Measurements from ENCODE around the gene MED13L. TPM values are rescaled to one million over a fixed set of nuclear protein-coding genes. Genes with fewer than 3 reads are reported as not detected.

MED13L gene
- total RNA-seq, 1 donor from 2014 or later: 141 TPM

DNA sequence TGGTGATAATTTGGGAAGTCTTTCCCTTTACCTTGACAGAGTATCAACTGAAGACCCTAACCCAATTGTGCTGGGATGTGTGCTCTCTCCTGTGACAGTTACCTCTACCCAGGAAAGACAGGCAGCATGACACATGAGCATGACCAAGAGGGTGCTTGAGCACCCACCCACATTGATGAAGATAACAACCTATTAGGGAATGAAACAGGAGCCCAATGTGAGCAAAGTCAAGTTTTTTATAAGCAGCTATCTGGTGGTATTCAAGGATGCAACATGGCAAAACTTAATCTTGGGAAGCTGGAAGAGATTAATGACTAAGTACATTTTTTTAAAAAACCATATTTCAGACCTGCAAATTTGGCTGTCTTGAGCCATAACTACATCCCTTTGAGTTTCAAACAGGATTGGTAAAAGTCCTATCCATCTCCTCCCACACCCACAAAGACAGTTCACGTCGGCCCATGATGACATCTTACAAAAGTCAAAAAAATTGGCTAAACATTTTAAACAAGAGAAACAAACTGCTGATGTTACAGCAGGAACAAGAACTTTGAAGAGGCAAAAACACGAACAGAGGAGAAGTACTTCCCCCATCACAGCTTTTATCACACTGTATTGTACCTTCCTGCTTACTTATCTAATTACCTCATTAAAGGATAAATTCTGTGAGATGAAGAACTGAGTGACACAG lies 60.3 kb downstream of the MED13L start:
- H3K4me3 Mint-ChIP-seq (ENCODE audit: low read depth): no peak overlapping the region
- H3K27ac Mint-ChIP-seq: no peak overlapping the region
- TF ChIP-seq, protein P1, sequence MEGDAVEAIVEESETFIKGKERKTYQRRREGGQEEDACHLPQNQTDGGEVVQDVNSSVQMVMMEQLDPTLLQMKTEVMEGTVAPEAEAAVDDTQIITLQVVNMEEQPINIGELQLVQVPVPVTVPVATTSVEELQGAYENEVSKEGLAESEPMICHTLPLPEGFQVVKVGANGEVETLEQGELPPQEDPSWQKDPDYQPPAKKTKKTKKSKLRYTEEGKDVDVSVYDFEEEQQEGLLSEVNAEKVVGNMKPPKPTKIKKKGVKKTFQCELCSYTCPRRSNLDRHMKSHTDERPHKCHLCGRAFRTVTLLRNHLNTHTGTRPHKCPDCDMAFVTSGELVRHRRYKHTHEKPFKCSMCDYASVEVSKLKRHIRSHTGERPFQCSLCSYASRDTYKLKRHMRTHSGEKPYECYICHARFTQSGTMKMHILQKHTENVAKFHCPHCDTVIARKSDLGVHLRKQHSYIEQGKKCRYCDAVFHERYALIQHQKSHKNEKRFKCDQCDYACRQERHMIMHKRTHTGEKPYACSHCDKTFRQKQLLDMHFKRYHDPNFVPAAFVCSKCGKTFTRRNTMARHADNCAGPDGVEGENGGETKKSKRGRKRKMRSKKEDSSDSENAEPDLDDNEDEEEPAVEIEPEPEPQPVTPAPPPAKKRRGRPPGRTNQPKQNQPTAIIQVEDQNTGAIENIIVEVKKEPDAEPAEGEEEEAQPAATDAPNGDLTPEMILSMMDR (IDR thresholded peaks at IDR 0.05; ENCODE audit: unreplicated experiment): no peak
- no peak for DNase-seq (ENCODE audit: low spot score, unreplicated experiment)
- H3K4me1 Mint-ChIP-seq (ENCODE audit: low read depth): peaks cover 17% of the 10 kb centered on the region
- H3K36me3 Mint-ChIP-seq (ENCODE audit: insufficient read depth): no peaks in the 10 kb centered on the region
- no peaks in the 10 kb centered on the region for H3K27me3 Mint-ChIP-seq
- no peaks in the 10 kb centered on the region for H3K9me3 Mint-ChIP-seq (ENCODE audit: low read depth)

DNA sequence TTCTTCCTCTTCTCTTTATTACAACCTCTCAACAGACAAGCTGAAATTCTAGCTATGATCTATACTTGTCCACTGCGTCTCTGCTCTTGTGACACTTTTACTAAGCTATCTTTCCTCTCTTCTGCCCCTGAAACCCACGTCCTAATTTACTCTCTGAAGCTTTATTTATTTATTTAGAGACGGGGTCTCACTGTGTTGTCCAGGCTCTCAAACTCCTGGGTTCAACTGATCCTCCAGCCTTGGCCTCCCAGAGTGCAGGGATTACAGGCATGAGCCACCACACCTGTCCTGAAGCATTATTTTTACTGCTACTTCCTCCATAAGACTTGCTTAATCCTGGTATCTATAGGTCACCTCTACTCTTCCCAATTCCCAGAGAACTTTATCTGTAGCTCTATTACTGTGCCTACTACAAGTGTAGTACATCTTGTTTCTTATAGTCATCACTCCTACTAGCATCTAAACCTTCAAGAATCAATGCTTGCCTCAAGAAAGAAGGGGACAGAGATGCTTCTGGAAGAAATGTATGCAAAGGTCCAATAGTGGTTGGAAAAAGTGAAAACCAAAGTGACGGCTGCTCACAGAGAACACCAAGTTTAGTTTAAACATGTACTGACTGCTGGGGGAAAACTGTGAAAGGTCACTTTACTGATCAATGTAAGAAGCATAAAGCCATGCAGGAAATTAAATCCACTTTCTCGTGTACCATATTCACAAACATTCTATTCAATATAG lies 61.3 kb downstream of the MED13L start:
- Mint-ChIP-seq H3K9me3 (ENCODE audit: low read depth) (no peaks in the 10 kb centered on the region), H3K4me1 (ENCODE audit: low read depth) (peaks cover 17% of the 10 kb centered on the region), H3K4me3 (ENCODE audit: low read depth) (no peak overlapping the region), H3K27me3 (no peaks in the 10 kb centered on the region), H3K36me3 (ENCODE audit: insufficient read depth) (no peaks in the 10 kb centered on the region), H3K27ac (no peak overlapping the region)
- DNase-seq (ENCODE audit: low spot score, unreplicated experiment): no peak
- TF ChIP-seq, protein P1 (IDR thresholded peaks at IDR 0.05; ENCODE audit: unreplicated experiment): no peak

DNA sequence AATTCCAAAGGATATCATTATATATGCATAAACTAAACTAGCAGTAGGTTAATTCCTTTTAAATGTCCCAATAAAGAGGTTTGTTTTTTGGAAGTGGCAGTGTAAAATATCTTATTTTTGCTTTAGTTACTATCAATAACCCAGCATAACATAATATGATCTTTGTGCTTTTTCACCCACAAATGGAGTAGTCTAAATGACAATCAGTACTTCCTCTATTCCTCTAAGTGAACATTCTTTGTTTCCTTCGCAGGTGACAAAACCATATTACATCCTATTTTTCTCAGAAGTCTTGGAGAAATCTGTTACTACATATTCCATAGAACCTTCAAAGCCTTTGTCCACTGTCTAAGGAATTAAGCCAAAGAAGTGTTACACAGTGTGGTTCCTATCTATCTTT lies 62.5 kb downstream of the MED13L start:
- TF ChIP-seq, protein P1 (IDR thresholded peaks at IDR 0.05; ENCODE audit: unreplicated experiment): no peak
- H3K27me3 Mint-ChIP-seq: no peaks in the 10 kb centered on the region
- H3K4me3 Mint-ChIP-seq (ENCODE audit: low read depth): no peak overlapping the region
- no peaks in the 10 kb centered on the region for H3K9me3 Mint-ChIP-seq (ENCODE audit: low read depth)
- DNase-seq (ENCODE audit: low spot score, unreplicated experiment): no peak
- H3K4me1 Mint-ChIP-seq (ENCODE audit: low read depth): peaks cover 20% of the 10 kb centered on the region
- no peak overlapping the region for H3K27ac Mint-ChIP-seq
- no peaks in the 10 kb centered on the region for H3K36me3 Mint-ChIP-seq (ENCODE audit: insufficient read depth)

DNA sequence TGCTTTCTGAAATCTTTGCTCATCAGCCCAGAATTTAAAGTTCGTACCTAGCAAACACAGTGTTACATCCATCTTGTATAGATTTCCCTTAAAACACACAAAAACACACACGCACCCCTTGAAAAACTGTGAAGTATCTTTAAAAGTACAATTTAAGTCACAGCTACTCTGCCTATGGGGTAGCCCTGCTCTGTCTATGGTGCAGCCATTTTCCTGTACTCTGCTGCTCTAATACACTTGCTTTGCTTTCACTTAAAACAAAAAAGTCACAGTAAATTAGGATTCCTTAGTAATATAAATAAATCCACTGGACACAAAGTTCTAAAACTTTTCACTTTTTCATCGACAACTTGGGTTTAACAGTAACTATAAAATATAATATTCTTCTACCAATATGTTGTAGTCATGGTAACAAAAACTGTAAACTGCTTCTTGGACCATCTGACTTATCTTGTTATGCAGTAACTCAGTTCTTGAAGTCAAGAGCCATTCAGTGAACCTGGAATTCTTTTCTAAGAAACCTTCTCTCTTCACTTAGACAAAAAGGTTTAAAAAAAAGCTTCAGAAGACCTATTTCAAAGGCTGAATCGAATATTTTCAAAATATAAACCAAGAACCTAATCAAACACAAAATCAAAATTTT lies 63.5 kb downstream of the MED13L start:
- Mint-ChIP-seq H3K27me3 (no peaks in the 10 kb centered on the region), H3K27ac (no peak overlapping the region), H3K9me3 (ENCODE audit: low read depth) (no peaks in the 10 kb centered on the region), H3K36me3 (ENCODE audit: insufficient read depth) (no peaks in the 10 kb centered on the region), H3K4me1 (ENCODE audit: low read depth) (peaks cover 20% of the 10 kb centered on the region), H3K4me3 (ENCODE audit: low read depth) (no peak overlapping the region)
- no peak for DNase-seq (ENCODE audit: low spot score, unreplicated experiment)
- TF ChIP-seq, protein P1 (IDR thresholded peaks at IDR 0.05; ENCODE audit: unreplicated experiment): no peak

DNA sequence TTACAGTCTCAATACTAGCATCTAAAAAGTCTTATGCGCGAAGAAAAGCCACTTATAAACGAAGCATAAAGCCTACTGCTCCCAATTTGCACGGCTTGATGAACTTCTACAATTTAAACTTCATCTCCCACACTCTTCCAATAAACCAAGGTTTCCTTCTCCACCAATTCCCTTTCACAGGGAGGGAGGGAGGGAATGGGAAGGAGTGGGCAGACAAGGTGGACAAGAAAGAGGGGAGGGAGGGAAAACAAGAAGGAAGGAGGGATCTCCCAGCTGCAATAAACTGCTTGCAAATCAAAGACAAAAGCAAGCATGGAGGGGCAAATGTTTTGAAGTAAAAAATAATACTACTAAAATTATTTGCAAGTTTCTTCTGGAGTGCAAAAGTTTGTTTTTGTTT lies 64.5 kb downstream of the MED13L start:
- TF ChIP-seq, protein P1 (IDR thresholded peaks at IDR 0.05; ENCODE audit: unreplicated experiment): no peak
- no peaks in the 10 kb centered on the region for H3K9me3 Mint-ChIP-seq (ENCODE audit: low read depth)
- no peaks in the 10 kb centered on the region for H3K36me3 Mint-ChIP-seq (ENCODE audit: insufficient read depth)
- no peaks in the 10 kb centered on the region for H3K27me3 Mint-ChIP-seq
- H3K4me3 Mint-ChIP-seq (ENCODE audit: low read depth): no peak overlapping the region
- H3K27ac Mint-ChIP-seq: no peak overlapping the region
- DNase-seq (ENCODE audit: low spot score, unreplicated experiment): no peak
- H3K4me1 Mint-ChIP-seq (ENCODE audit: low read depth): peaks cover 19% of the 10 kb centered on the region
